ENCODE data around the gene MRAP.

Gene MRAP

GRCh38 chr21:32325706-32326105 lies 27.1 kb downstream of the MRAP start:
- no peak for DNase-seq

- DNase-seq, result no peak
Observed at GRCh38 chr21:32328595-32328994, 29.9 kb downstream of the MRAP start.

- no peak for DNase-seq
Observed at GRCh38 chr21:32329331-32329730, 30.7 kb downstream of the MRAP start.

- no peak for DNase-seq
Observed at GRCh38 chr21:32329776-32330175, 31.1 kb downstream of the MRAP start.

GRCh38 chr21:32330784-32331311 lies 32.2 kb downstream of the MRAP start:
- DNase-seq, result peak; percentile 46 to 51

GRCh38 chr21:32331444-32332305 lies 33.0 kb downstream of the MRAP start:
- no peak for DNase-seq

DNA sequence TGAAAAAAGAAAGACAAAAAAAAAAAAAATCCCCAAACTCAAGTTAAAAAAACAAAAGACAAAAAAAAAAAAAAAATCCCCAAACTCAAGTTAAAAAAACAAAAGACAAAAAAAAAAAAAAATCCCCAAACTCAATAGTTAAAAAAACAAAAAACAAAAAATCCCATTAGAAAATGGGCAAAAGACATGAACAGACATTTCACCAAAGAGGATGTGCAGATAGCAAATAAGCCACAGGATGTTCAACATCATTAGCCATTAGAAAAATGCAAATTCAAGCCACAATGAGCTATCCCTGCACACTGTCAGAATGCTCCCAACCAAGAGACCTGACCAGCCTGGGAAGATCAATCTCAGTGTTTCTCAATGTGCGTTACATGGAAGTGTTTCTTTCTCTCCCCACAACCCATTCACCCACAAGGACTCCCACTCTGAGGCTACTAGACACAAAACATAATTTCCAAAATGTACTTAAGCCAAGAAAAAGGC lies 33.9 kb downstream of the MRAP start:
- no peak for DNase-seq

- DNase-seq, result no peak
Observed at GRCh38 chr21:32333953-32334673, 35.5 kb downstream of the MRAP start.

GRCh38 chr21:32334980-32335531 lies 36.4 kb downstream of the MRAP start:
- no peak for DNase-seq

GRCh38 chr21:32335601-32336575 lies 37.2 kb downstream of the MRAP start:
- DNase-seq, result no peak

GRCh38 chr21:32336711-32337110 lies 38.1 kb downstream of the MRAP start:
- no peak for DNase-seq

DNA sequence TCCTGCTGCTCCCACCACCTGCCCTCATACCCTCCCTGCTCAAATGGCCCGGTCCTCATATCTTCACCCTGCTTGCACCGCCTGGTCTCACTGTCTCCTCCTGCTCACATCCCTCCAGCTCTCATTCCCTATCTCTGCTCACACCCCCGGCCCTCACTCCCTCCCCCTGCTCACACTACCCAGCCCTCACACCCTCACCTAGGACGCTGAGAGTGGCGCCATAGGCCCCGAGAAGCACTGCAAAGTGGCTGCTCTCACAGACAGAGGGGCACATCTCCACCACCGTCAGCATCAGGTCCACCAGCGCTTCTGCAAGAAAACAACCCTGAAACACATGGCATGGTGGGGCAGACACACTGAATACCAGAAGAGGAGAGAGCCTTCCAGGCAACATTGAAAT lies 38.6 kb downstream of the MRAP start:
- DNase-seq, result no peak

DNA sequence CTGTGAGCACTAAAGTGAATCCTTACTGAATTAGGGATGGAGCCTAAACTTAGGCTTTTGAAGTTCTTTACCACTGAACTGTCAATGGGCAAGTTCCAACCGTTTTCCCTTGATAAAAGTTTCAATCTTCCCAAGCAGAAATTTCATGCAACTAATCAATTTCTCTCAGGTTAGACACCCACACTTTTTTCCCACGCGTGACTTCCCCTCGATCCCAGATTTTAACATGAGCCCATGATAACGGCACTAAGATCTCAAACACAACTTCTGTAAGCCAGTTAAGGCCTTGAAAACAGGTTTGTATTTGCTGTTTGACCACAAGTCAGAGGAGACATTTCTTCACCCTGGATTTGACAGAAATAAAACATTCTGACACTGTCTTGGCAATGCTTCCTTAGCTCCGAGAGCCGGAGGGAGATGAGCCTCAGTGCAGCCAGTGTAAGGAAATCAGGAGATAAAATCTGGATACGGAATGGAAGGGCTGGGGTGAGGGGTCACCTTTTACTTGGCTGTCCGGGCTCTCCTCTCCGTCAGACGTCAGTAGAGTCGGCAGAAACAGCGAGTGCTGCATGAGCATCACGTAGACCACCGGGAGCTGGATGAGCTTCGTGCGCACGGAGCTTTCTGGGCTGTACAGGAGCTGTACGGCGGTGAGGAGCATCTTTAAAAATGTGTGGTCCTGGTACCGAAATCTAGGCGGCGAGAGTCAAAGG lies 39.7 kb downstream of the MRAP start:
- DNase-seq, result no peak

GRCh38 chr21:32340863-32341848 lies 42.5 kb downstream of the MRAP start:
- no peak for DNase-seq

DNA sequence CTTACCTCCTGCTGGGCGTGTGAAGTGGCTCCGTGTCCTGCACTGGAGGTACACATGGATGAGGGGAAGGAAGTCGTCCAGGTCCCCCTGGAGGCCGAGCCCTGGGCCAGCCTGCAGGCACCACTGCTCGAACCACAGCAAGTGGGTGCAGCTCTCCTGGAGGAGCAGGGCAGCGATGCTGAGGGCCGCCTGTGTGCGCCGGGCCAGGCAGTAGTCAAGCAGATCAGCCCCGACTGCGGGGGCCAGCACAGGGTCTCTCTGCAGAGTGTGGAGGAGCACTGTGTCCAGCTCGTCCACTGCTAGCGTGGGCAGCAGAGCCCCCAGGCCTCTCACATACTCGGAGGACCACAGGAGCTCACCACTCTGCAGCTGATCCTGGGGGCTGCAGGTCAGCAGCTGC lies 48.3 kb downstream of the MRAP start:
- DNase-seq, result no peak

GRCh38 chr21:32347351-32347750 lies 48.7 kb downstream of the MRAP start:
- DNase-seq, result no peak

- no peak for DNase-seq
Observed at GRCh38 chr21:32347977-32348376, 49.3 kb downstream of the MRAP start.

DNA sequence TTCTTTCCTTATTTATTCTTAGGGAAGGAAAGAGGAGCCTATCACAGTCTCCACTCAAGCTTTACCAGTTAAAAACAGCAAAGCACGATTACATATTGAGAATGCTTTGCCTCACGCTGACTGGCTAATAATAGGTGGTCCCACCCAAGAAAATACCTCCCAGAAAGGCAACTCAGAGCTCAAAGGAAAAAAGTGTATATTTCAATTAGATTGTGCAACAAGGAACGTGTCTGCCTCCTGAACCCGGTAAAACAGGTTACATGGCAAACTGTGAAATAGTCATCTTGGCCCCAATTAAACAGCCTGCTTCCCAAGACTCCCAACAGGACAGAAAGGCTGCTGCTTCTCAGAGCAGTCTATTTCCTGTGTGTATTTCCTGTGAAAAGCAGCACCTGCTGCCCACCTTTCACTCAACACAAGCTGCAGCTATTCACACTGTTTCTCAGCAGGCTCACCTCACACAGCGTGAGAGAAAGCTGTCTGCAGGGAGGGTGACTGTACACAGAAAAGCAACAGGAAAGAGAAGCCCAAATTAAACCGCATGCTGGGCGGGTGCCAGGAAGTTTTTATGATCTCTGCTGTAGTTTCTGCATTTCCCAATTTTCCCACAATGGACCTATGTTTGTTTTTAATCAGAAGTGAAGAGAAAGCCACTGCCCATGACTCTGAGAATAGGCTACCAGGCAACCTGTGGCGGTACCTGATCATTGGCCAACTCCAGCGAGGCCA lies 50.1 kb downstream of the MRAP start:
- DNase-seq, result peak; percentile 53 to 68

GRCh38 chr21:32349333-32349944 lies 50.8 kb downstream of the MRAP start:
- no peak for DNase-seq

Data from NCI-H2081 (cell line).